Measurements from ENCODE around the gene NLK. TPM values are rescaled to one million over a fixed set of nuclear protein-coding genes. Genes with fewer than 3 reads are reported as not detected.

The NLK gene
- polyA plus RNA-seq, 10 donors: 6.1 to 11.0 (median 8.8) TPM

GRCh38 chr17:28112181-28112580, 69.7 kb downstream of the NLK start:
- DNase-seq: peak in 1 of 3 donors; percentile 9

- peak in 2 of 3 donors; percentile 5 to 30 for DNase-seq
These were observed 70.1 kb downstream of the NLK start for GRCh38 chr17:28112606-28113005.

DNA sequence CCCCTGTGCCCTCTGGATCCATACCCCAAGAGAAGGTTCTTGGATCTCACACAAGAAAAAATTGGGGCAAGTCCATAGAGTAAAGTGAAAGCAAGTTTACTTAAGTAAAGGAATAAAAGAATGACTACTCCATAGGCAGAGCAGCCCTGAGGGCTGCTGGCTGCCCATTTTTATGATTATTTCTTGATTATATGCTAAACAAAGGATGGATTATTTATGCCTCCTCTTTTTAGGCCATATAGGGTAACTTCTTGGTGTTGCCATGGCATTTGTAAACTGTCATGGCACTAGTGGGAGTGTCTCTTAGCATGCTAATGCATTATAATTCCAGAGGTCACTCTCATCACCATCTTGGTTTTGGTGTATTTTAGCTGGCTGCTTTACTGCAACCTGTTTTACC, 70.8 kb downstream of the NLK start:
- DNase-seq: no peak

DNA sequence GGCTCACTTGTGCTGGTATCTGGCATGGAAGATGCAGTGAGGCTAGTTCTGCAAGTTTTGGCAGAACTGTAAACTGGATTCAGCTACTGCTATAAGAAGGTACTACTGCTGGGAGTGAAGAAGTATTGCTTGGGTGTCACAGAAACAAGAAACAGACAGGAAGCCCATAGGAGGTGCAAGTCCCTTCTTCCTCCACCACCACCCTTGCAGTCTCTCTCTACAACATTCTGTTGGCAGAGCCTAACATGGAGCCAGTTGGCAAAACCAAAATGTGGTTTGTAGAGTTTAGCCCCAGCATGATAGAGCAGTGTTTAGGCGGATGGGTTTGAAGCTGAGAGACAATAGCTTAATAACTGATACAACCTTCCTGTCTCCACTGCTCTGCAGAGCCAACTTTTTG, 72.6 kb downstream of the NLK start:
- DNase-seq: no peak

DNA sequence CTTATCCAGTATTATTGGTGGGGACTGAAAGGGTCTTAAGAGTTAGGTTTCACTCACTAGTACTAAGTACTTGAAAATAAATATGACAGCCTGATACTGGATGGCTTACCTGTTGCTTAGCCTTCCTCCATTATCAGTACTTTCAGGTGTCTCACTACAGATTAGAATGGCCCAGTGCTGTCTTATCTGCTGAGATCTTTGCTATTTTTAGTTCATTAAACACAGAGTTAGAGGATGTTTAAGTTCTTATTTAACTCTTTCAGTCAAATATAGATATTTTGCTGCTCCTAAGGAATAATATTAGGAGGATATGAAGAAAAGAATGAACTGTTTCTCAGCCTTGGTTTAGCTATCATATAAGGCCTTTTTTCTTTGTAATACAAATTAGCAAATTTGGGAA, 74.8 kb downstream of the NLK start:
- no peak for DNase-seq

DNA sequence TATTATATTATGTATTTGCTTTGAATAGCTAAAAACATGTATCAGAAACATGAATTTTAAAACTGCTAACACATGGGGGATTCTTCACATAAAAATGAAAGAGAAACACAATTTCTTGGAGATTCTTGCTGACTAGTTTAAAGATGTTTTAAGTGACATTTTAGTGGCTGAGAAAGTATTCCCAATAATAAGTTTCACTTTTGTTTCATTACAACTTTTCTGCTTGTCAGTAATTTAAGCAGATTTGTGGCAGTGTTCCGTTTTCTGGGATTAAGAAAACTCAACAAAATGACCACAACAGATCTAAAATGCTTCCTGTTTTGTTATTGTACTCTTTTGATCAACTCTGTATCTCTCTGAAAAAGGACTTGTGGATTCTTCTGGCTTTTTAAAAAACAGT, 75.9 kb downstream of the NLK start:
- no peak for DNase-seq

- no peak for DNase-seq
These were observed 76.6 kb downstream of the NLK start for GRCh38 chr17:28119046-28119445.

DNA sequence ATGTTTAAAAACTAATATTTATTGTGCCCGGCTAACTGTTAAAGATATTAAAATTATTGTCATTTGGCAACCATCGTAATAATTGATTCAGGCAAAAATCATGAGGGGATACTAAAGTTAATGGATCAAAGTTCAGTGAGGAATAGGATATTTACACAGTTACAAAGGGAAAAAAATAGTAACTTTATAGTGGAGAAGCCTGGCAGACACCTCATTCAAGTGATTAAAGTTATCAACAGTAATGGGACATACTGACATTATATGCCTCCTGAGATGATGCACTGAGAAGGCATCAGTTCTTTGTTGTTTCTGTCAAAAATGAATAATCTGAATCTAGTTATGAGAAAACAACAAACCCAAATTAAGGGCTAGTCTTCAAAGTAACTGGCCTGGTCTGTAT, 77.1 kb downstream of the NLK start:
- DNase-seq: no peak

- no peak for DNase-seq
These were observed 78.3 kb downstream of the NLK start for GRCh38 chr17:28120766-28121165.

GRCh38 chr17:28124962-28125361, 82.5 kb downstream of the NLK start:
- no peak for DNase-seq

- DNase-seq: no peak
These were observed 83.3 kb downstream of the NLK start for GRCh38 chr17:28125526-28126378.

DNA sequence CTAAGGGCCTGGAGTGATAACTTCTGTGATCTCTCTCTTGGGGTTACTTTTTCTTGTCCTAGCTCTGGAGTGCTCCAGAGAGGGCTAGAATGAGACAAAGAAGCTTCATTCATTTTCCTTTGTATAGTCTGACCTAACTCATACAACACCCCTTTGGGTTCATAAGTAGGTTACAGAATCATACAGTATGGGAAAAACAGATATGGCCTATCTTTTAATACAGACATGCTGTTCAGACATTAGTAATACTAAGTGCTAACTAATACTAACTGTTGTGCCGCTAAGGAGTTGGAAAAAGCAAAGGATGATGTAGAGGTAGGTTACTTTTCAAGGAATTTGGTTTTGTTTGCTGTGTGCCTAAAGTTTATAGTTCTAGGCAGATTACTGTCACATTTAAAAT, 84.7 kb downstream of the NLK start:
- no peak for DNase-seq

DNA sequence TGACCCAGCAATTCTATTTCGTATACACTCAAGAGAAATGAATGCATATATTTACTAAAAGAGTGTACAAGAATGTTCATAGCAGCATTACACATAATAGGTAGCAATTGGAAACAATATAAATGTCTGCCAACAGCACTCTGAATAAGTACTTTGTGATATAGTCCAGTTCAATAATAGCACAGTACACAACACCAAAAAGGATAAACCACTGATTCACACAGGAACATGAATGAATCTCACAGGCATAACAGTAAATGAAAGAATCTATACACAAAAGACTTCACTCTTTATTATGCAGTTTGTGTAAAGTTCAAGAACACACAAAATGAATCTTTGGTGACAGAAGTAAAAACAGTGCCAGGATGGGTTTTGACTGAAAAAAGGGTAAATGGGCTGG, 86.3 kb downstream of the NLK start:
- DNase-seq: no peak

- DNase-seq: no peak
These were observed 88.0 kb downstream of the NLK start for GRCh38 chr17:28130472-28130871.

GRCh38 chr17:28131599-28131998, 89.1 kb downstream of the NLK start:
- peak in 1 of 3 donors; percentile 20 for DNase-seq

DNA sequence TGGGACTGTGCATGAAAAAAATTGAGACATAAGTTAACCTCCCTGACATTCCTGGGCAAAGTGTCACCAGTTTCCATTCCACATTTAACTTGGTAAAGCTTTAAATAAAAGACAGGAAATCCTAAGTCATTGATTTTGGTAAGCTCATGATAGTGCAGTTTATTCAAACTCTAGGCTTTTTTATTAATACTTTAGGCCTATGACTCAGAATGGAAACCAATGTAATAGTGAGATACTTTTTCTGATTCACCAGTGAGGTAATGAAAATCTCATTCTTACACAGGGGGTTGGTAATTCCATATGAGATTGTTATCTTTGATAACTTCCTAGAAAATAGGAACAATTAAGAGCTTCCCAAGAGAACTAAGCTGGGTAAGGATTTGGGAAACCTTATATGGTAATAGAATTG, 91.1 kb downstream of the NLK start:
- DNase-seq: peak in 1 of 3 donors; percentile 71

DNA sequence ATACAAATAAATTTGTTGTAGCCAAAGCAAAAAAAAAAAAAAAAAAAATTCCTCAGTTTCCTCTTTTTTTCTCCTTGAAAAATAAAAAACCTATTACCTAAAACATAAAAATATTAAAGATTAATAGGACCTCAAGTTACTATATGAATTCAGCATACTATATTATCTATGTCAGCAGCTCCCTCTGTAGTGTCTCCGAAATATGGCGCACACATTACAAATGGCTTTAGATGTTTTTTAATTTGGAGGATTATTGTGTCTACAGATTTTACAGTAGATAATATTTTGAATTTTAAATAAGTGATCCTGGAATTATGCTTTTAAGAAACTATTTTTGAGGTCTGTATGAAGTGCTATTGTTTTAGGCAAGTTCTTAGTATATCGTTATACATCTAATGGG, 94.4 kb downstream of the NLK start:
- no peak for DNase-seq

GRCh38 chr17:28139822-28140221, 97.3 kb downstream of the NLK start:
- DNase-seq: no peak

DNA sequence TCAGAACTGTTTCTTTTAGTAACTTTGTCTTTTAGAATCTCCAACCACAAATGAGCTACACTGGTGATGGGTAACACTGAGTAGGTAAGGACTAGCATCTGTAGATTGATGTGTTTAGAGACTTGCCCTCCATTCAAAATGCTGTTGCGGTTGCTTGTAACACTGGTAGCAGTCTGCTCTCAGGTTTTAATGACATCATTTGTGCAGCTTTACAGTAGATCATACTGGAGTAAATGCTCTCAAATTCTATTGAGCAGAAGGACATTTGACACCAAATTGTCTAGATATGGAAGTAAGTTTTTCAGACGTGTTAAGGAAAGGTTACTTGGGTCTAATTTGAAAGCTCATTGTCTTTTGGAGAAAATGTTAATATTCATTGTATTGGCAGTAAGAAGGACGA, 98.8 kb downstream of the NLK start:
- DNase-seq: no peak

DNA sequence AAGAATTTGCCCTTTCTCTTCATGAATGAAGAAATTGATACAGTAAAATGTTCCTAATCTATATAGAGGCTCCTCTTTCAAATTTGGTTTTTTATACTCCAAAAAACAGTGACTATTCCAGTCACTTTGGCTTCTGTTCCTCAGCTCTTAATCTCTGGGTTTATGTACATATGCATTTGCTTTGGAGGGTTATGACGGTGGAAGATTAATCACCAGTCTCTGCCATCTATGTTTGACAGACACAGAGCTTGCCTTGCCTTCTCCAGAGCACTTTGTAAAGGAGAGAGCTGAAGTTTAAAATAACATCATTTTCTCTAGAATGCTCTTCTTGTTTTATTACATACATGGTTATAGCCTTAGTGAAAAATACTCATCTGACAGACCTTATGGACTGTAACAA, 99.3 kb downstream of the NLK start:
- DNase-seq: no peak

DNA sequence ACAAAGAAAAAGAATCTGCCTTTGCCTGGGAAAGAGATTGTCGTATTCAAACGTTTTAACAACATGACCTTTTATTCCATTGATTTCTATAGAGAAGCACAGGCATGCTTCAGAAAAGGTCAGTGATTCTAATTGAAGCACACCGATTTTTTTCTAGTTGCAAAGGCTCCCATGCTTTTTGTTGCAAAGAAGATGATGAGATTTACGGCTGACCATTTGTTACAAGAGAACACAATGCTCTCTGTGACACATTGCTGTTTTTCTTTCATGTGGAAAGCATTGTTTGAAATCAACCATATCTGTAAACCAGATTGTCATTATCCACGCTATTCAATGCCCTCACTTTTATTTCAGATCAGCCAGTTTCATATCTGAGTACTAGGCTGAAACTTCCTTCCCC, 99.8 kb downstream of the NLK start:
- no peak for DNase-seq

DNA sequence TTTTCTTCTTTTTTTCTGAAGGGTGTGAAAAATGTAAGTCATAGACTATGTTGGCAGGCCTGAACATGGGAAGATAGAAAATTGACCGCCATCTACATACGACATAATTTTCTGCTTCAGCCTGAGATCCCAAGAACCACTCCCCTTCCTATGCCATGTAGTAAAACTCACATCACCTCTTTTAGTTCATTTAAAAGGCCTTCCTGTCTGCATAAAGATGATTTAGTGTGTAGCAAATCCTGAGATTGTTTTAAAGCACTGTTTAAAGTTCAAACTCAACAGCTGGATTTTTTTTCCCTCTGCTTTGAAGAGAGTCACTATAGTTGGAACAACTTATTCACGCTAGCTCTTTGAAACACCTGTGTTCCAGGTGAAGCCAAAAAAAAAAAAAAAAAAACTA, 101.5 kb downstream of the NLK start:
- DNase-seq: no peak

DNA sequence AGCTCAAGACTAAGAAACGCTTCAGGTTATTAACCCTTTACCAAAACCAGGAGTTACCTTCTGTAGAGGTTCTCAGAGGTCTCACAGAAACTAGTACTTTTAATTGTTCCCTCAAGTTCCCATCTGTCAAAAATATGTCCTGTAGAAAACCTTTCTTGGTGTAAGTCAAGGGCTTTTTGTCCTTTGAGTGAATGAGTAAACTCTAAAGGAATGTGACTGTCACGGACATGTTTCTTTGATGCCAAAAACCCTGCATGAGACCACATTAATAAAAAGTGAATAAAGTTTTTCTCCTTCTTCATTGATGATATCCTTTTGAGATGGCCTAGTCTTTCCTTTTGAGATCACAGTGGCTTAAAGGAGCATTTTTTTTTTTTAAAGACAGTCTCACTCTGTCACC, 102.9 kb downstream of the NLK start:
- no peak for DNase-seq

DNA sequence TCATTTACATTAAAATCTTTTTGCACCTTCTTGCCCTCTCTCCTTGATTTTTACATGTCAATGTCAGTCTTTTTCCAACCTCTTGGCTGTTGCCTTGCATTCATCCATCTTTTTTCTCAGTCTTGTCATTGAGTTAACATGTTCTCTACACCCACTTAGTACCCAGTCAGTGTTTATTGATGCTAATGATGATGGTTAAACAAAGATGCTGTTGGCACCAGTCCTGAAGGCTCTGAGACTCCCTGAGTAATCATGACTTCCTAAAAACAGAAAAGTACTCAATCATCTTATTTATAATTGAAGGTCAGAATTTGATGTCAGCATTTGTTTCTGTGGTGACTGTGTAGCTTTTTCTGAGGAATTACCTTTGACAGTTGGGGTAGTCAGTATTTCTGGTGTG, 104.5 kb downstream of the NLK start:
- DNase-seq: no peak

Data from muscle of back (tissue), 11 donors.